ENCODE data around the gene AMH. TPM values are rescaled to one million over a fixed set of nuclear protein-coding genes. Genes with fewer than 3 reads are reported as not detected.

The AMH gene
- total RNA-seq, 6 donors from 2014 or later = 1.1 to 6.3 (median 3.2) TPM

GRCh38 chr19:2294687-2295335 lies 45.7 kb downstream of the AMH start:
- no peak for DNase-seq

GRCh38 chr19:2296141-2296540 lies 47.0 kb downstream of the AMH start:
- Histone ChIP-seq H3K36me3 (no peaks in the 10 kb centered on the region), H3K27me3 (peaks cover 0 to 12% (median 7%) of the 10 kb centered on the region in 4 donors), H3K4me3 (no peak overlapping the region), H3K4me1 (peaks cover 9 to 20% (median 14%) of the 10 kb centered on the region in 4 donors), H3K9me3 (no peaks in the 10 kb centered on the region), H3K27ac (no peak overlapping the region)
- no peak for DNase-seq
- no peak for ATAC-seq (ENCODE audit: low FRiP score in 2 of 2)
- TF ChIP-seq, protein P1, sequence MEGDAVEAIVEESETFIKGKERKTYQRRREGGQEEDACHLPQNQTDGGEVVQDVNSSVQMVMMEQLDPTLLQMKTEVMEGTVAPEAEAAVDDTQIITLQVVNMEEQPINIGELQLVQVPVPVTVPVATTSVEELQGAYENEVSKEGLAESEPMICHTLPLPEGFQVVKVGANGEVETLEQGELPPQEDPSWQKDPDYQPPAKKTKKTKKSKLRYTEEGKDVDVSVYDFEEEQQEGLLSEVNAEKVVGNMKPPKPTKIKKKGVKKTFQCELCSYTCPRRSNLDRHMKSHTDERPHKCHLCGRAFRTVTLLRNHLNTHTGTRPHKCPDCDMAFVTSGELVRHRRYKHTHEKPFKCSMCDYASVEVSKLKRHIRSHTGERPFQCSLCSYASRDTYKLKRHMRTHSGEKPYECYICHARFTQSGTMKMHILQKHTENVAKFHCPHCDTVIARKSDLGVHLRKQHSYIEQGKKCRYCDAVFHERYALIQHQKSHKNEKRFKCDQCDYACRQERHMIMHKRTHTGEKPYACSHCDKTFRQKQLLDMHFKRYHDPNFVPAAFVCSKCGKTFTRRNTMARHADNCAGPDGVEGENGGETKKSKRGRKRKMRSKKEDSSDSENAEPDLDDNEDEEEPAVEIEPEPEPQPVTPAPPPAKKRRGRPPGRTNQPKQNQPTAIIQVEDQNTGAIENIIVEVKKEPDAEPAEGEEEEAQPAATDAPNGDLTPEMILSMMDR (IDR thresholded peaks at IDR 0.05) = no peak
- TF ChIP-seq POLR2AphosphoS5 (IDR thresholded peaks at IDR 0.05) (no peak), EP300 (IDR thresholded peaks at IDR 0.05) (no peak), POLR2A (IDR thresholded peaks at IDR 0.05) (no peak)
- WGBS, 2 donors = 80 to 83% methylated on average over 6 to 16 of the region's 16 CpGs

More at GRCh38 chr19:2294687-2295335, 45.7 kb downstream of the AMH start:
- Histone ChIP-seq H3K4me1 (peaks cover 22 to 33% (median 27%) of the 10 kb centered on the region in 4 donors), H3K4me3 (no peak overlapping the region), H3K36me3 (no peaks in the 10 kb centered on the region), H3K27ac (no peak overlapping the region), H3K27me3 (peaks cover 0 to 22% (median 17%) of the 10 kb centered on the region in 4 donors), H3K9me3 (no peaks in the 10 kb centered on the region)
- peak in 1 of 2 donors; percentile 43 for ATAC-seq (ENCODE audit: low FRiP score in 2 of 2)
- TF ChIP-seq EP300 (IDR thresholded peaks at IDR 0.05) = no peak
- TF ChIP-seq POLR2A (IDR thresholded peaks at IDR 0.05) = no peak
- TF ChIP-seq, protein P1 (IDR thresholded peaks at IDR 0.05) = no peak
- no peak for TF ChIP-seq POLR2AphosphoS5 (IDR thresholded peaks at IDR 0.05)
- WGBS, 2 donors = 39 to 44% methylated on average over 8 to 24 of the region's 26 CpGs

DNA sequence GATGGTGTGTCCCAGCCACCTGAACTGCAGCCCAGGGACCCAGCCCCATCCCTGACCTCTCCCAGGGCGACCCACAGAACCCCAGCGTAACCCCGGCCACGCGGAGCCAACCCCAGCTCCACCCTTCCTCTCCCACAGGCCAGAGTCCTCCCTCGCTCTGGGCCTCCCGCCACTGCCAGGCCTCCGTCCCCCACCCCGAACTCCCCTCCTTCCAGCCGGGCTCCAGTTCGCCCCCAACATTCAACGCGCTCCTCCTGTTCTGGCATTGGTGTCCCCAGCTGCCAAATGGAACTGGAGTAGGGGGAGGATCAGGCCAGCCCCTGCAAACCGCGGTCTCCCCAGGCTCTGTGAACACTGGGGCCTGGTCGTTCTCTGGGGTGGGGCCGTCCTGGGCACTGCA lies 51.4 kb downstream of the AMH start:
- no peak overlapping the region for H3K27ac ChIP-seq
- ATAC-seq (ENCODE audit: low FRiP score in 2 of 2) = no peak
- H3K4me1 ChIP-seq = peaks cover 5 to 12% (median 10%) of the 10 kb centered on the region in 4 donors
- H3K9me3 ChIP-seq = no peaks in the 10 kb centered on the region
- H3K36me3 ChIP-seq = no peaks in the 10 kb centered on the region
- 68 to 76% methylated on average over 13 of the region's 17 CpGs for WGBS, 2 donors
- H3K4me3 ChIP-seq = no peak overlapping the region
- H3K27me3 ChIP-seq = peaks cover 0 to 21% (median 4%) of the 10 kb centered on the region in 4 donors
- DNase-seq = no peak
- TF ChIP-seq POLR2AphosphoS5 (IDR thresholded peaks at IDR 0.05) = no peak
- no peak for TF ChIP-seq EP300 (IDR thresholded peaks at IDR 0.05)
- TF ChIP-seq POLR2A (IDR thresholded peaks at IDR 0.05) = no peak
- TF ChIP-seq, protein P1 (IDR thresholded peaks at IDR 0.05) = no peak

Small RNAs within 50 kb of the gene (small RNA-seq; reads per million reads assigned to genes)
- 0.22 to 1.4 (median 0.38) reads per million in 4 donors for gene MIR1227

Other genes starting within 250 kb of the AMH start
- gene BTBD2, start 233.6 kb upstream of the AMH start, total RNA-seq = 10 to 100 TPM; 49.0 to 87.3 (median 69.8) TPM
- gene MKNK2, start 198.1 kb upstream of the AMH start, total RNA-seq = 100 to 1,000 TPM; 200 to 397 (median 264) TPM
- gene MOB3A, start 153.0 kb upstream of the AMH start, total RNA-seq = 100 to 1,000 TPM in 1 of 6 donors, 10 to 100 TPM in 5; 35.4 to 107 (median 60.7) TPM
- 10 to 100 TPM in 2 of 6 donors, 1 to 10 TPM in 3, under 1 TPM in 1; 0.59 to 61.8 (median 6.4) TPM for gene IZUMO4, start 152.4 kb upstream of the AMH start, total RNA-seq
- gene AP3D1, start 97.8 kb upstream of the AMH start, total RNA-seq = 100 to 1,000 TPM in 5 of 6 donors, 10 to 100 TPM in 1; 73.5 to 180 (median 115) TPM
- 100 to 1,000 TPM in 1 of 6 donors, 10 to 100 TPM in 5; 30.3 to 104 (median 37.2) TPM for gene DOT1L, start 85.4 kb upstream of the AMH start, total RNA-seq
- 100 to 1,000 TPM in 2 of 6 donors, 10 to 100 TPM in 4; 67.2 to 114 (median 79.3) TPM for gene PLEKHJ1, start 13.0 kb upstream of the AMH start, total RNA-seq
- gene SF3A2, start 12.5 kb upstream of the AMH start, total RNA-seq = 100 to 1,000 TPM in 1 of 6 donors, 10 to 100 TPM in 5; 39.8 to 104 (median 70.7) TPM
- 1 to 10 TPM in 3 of 6 donors, not detected in 3; 1.2 to 3.7 (median 1.7) TPM for gene JSRP1, start 7.1 kb downstream of the AMH start, total RNA-seq
- 1 to 10 TPM; 2.4 to 8.6 (median 4.6) TPM for gene PEAK3, start 32.9 kb downstream of the AMH start, total RNA-seq
- under 1 TPM in 3 of 6 donors, not detected in 3; 0.10 to 0.61 (median 0.17) TPM for gene LINGO3, start 58.8 kb downstream of the AMH start, total RNA-seq
- 100 to 1,000 TPM in 2 of 6 donors, 10 to 100 TPM in 4; 58.6 to 127 (median 89.8) TPM for gene LSM7, start 79.3 kb downstream of the AMH start, total RNA-seq
- 100 to 1,000 TPM in 1 of 6 donors, 10 to 100 TPM in 5; 38.3 to 268 (median 61.7) TPM for gene SPPL2B, start 79.4 kb downstream of the AMH start, total RNA-seq
- gene TMPRSS9, start 110.9 kb downstream of the AMH start, total RNA-seq = under 1 TPM in 4 of 6 donors, not detected in 2; 0.14 to 0.55 (median 0.26) TPM
- 10 to 100 TPM; 26.2 to 82.3 (median 40.0) TPM for gene TIMM13, start 178.3 kb downstream of the AMH start, total RNA-seq
- 10 to 100 TPM; 15.7 to 49.7 (median 28.2) TPM for gene LMNB2, start 207.6 kb downstream of the AMH start, total RNA-seq
- 100 to 1,000 TPM in 4 of 6 donors, 10 to 100 TPM in 2; 93.2 to 247 (median 139) TPM for gene GADD45B, start 226.8 kb downstream of the AMH start, total RNA-seq

Measured in upper lobe of left lung (tissue), 6 donors.